Lower lobe of right lung (tissue), 2 donors: ENCODE measurements around the gene DIAPH3. TPM values are rescaled to one million over a fixed set of nuclear protein-coding genes. Genes with fewer than 3 reads are reported as not detected.

ENCODE experiments used
- ATAC-seq, 2 donors: fragments of 200-7000 bp; cut with Tn5 transposase; one replicate each; pipeline ENCODE4 v1.9.1; 2020 to 2022; ENCODE audit warnings: mild to moderate bottlenecking in 2 of 2, moderate library complexity in 2 of 2
- DNase-seq: peaks from one replicate; pipeline ENCODE4 v3.0.0-alpha.2; 2020
- H3K27ac ChIP-seq: fragments of 200-600 bp; one replicate; pipeline ENCODE4 v1.8.0; 2022
- H3K27me3 ChIP-seq: fragments of 200-600 bp; one replicate; pipeline ENCODE4 v1.8.0; 2022; ENCODE audit warnings: low read depth
- H3K36me3 ChIP-seq: fragments of 200-600 bp; one replicate; pipeline ENCODE4 v1.8.0; 2022; ENCODE audit warnings: mild to moderate bottlenecking
- H3K4me1 ChIP-seq: fragments of 200-600 bp; one replicate; pipeline ENCODE4 v1.8.0; 2022
- H3K4me3 ChIP-seq: fragments of 200-600 bp; one replicate; pipeline ENCODE4 v1.8.0; 2022; ENCODE audit warnings: mild to moderate bottlenecking
- H3K9me3 ChIP-seq: fragments of 200-600 bp; one replicate; pipeline ENCODE4 v1.8.0; 2022
- intact Hi-C: fragments of 100-400 bp; cut with DNase I; formaldehyde crosslinking; loops from one replicate; pipeline ENCODE4 v1.11.0; 2022
- total RNA-seq: library from RNA; stranded (reverse); fragmentation: NEBNext Ultra II Directional; extraction: Animal tissue kit (Norgen Biotek cat#: 25700); gene quantifications from one replicate; pipeline ENCODE4 v1.2.1, GENCODE V29; 2021
- TF ChIP-seq, protein P1 (sequence below): fragments of 200-600 bp; IDR thresholded peaks from one replicate; pipeline ENCODE4 v1.8.0; 2022; ENCODE audit warnings: antibody characterized with exemption, mild to moderate bottlenecking
- donor health status: DM: no; HTN: yes; CAD: no; lungs with severe emphysema.

The DIAPH3 gene
- total RNA-seq, 1 donor from 2014 or later = 3.2 TPM

GRCh38 chr13:59906413-59907049, 257.2 kb downstream of the DIAPH3 start:
- DNase-seq (no peak), ATAC-seq (no peak)
- Histone ChIP-seq H3K36me3 (no peaks in the 10 kb centered on the region), H3K27me3 (no peaks in the 10 kb centered on the region), H3K9me3 (no peaks in the 10 kb centered on the region), H3K4me3 (no peak overlapping the region), H3K27ac (no peak overlapping the region), H3K4me1 (no peaks in the 10 kb centered on the region)
- TF ChIP-seq, protein P1, sequence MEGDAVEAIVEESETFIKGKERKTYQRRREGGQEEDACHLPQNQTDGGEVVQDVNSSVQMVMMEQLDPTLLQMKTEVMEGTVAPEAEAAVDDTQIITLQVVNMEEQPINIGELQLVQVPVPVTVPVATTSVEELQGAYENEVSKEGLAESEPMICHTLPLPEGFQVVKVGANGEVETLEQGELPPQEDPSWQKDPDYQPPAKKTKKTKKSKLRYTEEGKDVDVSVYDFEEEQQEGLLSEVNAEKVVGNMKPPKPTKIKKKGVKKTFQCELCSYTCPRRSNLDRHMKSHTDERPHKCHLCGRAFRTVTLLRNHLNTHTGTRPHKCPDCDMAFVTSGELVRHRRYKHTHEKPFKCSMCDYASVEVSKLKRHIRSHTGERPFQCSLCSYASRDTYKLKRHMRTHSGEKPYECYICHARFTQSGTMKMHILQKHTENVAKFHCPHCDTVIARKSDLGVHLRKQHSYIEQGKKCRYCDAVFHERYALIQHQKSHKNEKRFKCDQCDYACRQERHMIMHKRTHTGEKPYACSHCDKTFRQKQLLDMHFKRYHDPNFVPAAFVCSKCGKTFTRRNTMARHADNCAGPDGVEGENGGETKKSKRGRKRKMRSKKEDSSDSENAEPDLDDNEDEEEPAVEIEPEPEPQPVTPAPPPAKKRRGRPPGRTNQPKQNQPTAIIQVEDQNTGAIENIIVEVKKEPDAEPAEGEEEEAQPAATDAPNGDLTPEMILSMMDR = peak; percentile 48
- intact Hi-C loops = no loop called here

- Histone ChIP-seq H3K36me3 (no peaks in the 10 kb centered on the region), H3K9me3 (no peaks in the 10 kb centered on the region), H3K27me3 (no peaks in the 10 kb centered on the region), H3K27ac (no peak overlapping the region), H3K4me1 (no peaks in the 10 kb centered on the region), H3K4me3 (no peak overlapping the region)
- TF ChIP-seq, protein P1 = no peak
- intact Hi-C loops = no loop called here
- DNase-seq (no peak), ATAC-seq (no peak)
Measured at GRCh38 chr13:59901191-59901590, 262.5 kb downstream of the DIAPH3 start.

DNA sequence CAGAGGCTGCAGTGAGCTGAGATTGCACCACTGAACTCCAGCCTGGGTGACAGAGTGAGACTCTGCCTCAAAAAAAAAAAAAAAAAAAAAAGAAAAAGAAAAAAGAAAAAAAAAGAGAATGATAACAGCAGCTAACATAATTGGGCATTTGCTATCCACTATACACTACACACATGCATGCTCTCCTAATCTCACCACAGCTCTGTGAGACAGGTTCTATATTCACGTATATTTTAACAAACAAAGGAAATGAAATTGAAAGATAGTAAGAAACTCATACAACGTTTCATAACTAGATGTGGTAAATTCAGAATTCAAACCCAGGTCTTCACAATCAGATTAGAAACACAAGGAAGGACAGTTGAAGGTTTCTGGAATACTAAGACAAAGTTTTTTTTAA, 265.7 kb downstream of the DIAPH3 start:
- TF ChIP-seq, protein P1 = no peak
- no peak for ATAC-seq
- Histone ChIP-seq H3K4me1 (no peaks in the 10 kb centered on the region), H3K9me3 (no peaks in the 10 kb centered on the region), H3K27me3 (no peaks in the 10 kb centered on the region), H3K36me3 (no peaks in the 10 kb centered on the region), H3K27ac (no peak overlapping the region), H3K4me3 (no peak overlapping the region)
- DNase-seq = no peak
- intact Hi-C loops = no loop called here

- Histone ChIP-seq H3K27me3 (no peaks in the 10 kb centered on the region), H3K4me3 (no peak overlapping the region), H3K36me3 (no peaks in the 10 kb centered on the region), H3K4me1 (no peaks in the 10 kb centered on the region), H3K9me3 (no peaks in the 10 kb centered on the region), H3K27ac (no peak overlapping the region)
- intact Hi-C loops = no loop called here
- TF ChIP-seq, protein P1 = no peak
- ATAC-seq = no peak
- no peak for DNase-seq
Measured at GRCh38 chr13:59893266-59893665, 270.5 kb downstream of the DIAPH3 start.

DNA sequence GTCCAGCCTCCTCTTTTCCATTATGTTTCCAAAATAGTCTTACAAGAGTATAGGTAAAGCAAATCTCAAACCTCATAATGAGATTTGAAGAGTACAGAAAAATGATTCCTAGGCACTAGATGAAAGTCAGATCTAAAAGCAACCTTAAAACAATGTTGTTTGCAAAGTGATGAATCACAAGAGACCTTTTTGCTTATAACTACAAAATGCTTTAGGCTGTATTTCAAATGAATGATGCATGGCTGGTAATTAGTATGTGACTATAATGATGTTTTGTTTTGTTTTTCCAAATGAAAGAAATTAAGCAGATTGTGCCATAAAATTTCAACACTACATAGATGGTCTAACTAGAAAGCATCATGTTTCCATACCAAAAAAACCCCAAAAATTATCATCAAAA, 272.7 kb downstream of the DIAPH3 start:
- intact Hi-C loops = no loop called here
- H3K27ac ChIP-seq = no peak overlapping the region
- no peak for DNase-seq
- no peaks in the 10 kb centered on the region for H3K9me3 ChIP-seq
- no peaks in the 10 kb centered on the region for H3K27me3 ChIP-seq
- ATAC-seq = no peak
- no peak overlapping the region for H3K4me3 ChIP-seq
- TF ChIP-seq, protein P1 = no peak
- H3K36me3 ChIP-seq = no peaks in the 10 kb centered on the region
- no peaks in the 10 kb centered on the region for H3K4me1 ChIP-seq
